Measurements from ENCODE around the gene FTH1.

The FTH1 gene

DNA sequence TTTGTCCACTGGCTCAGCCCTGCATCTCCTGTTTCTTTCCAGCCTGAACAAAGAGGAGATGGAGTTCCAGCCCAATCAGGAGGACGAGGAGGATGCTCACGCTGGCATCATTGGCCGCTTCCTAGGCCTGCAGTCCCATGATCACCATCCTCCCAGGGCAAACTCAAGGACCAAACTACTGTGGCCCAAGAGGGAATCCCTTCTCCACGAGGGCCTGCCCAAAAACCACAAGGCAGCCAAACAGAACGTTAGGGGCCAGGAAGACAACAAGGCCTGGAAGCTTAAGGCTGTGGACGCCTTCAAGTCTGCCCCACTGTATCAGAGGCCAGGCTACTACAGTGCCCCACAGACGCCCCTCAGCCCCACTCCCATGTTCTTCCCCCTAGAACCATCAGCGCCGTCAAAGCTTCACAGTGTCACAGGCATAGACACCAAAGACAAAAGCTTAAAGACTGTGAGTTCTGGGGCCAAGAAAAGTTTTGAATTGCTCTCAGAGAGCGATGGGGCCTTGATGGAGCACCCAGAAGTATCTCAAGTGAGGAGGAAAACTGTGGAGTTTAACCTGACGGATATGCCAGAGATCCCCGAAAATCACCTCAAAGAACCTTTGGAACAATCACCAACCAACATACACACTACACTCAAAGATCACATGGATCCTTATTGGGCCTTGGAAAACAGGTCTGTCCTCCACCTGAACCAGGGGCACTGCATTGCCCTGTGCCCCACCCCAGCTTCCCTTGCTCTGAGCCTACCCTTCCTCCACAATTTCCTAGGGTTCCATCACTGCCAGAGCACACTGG lies 5.0 kb downstream of the FTH1 start:
- Histone ChIP-seq H3K4me1 (ENCODE audit: control insufficient read depth, low read length) (peaks cover 32% of the 10 kb centered on the region), H3K27ac (ENCODE audit: low read depth, low read length) (no peak overlapping the region), H3K4me2 (ENCODE audit: low read length) (no peak overlapping the region), H3K9me2 (replicated peaks; ENCODE audit: control insufficient read depth, low read length) (no peaks in the 10 kb centered on the region), H3K9me3 (ENCODE audit: control insufficient read depth, insufficient read depth, low read length) (no peaks in the 10 kb centered on the region), H3K36me3 (ENCODE audit: control insufficient read depth, low read length) (peaks cover 46% of the 10 kb centered on the region), H3K4me3 (ENCODE audit: low read length) (no peak overlapping the region), H3F3A (ENCODE audit: control insufficient read depth, insufficient read depth) (peaks cover 14% of the 10 kb centered on the region), H3K79me2 (ENCODE audit: control insufficient read depth, low read length) (peaks cover 26% of the 10 kb centered on the region), H3K27me3 (ENCODE audit: control insufficient read depth, low read length) (no peaks in the 10 kb centered on the region), H4K20me1 (ENCODE audit: control insufficient read depth, insufficient read depth, low read depth, low read length) (peaks cover 37% of the 10 kb centered on the region)
- no peak for TF ChIP-seq CTCF (IDR thresholded peaks at IDR 0.05; ENCODE audit: low read depth, low read length, poor library complexity, severe bottlenecking)
- no peak for TF ChIP-seq EZH2phosphoT487 (IDR thresholded peaks at IDR 0.05; ENCODE audit: borderline replicate concordance, low read length)

- no peaks in the 10 kb centered on the region for H3K9me3 ChIP-seq (ENCODE audit: control insufficient read depth, insufficient read depth, low read length)
- H3K36me3 ChIP-seq (ENCODE audit: control insufficient read depth, low read length): peaks cover 43% of the 10 kb centered on the region
- H3K4me2 ChIP-seq (ENCODE audit: low read length): no peak overlapping the region
- H3K9me2 ChIP-seq (replicated peaks; ENCODE audit: control insufficient read depth, low read length): no peaks in the 10 kb centered on the region
- H4K20me1 ChIP-seq (ENCODE audit: control insufficient read depth, insufficient read depth, low read depth, low read length): peaks cover 34% of the 10 kb centered on the region
- H3F3A ChIP-seq (ENCODE audit: control insufficient read depth, insufficient read depth): peaks cover 14% of the 10 kb centered on the region
- no peak for TF ChIP-seq EZH2phosphoT487 (IDR thresholded peaks at IDR 0.05; ENCODE audit: borderline replicate concordance, low read length)
- no peak for TF ChIP-seq CTCF (IDR thresholded peaks at IDR 0.05; ENCODE audit: low read depth, low read length, poor library complexity, severe bottlenecking)
- H3K27ac ChIP-seq (ENCODE audit: low read depth, low read length): no peak overlapping the region
- no peaks in the 10 kb centered on the region for H3K27me3 ChIP-seq (ENCODE audit: control insufficient read depth, low read length)
- H3K4me3 ChIP-seq (ENCODE audit: low read length): no peak overlapping the region
- H3K79me2 ChIP-seq (ENCODE audit: control insufficient read depth, low read length): peaks cover 20% of the 10 kb centered on the region
- H3K4me1 ChIP-seq (ENCODE audit: control insufficient read depth, low read length): peaks cover 32% of the 10 kb centered on the region
These were observed 5.7 kb downstream of the FTH1 start for GRCh38 chr11:61961570-61962212.

GRCh38 chr11:61960532-61960931 lies 6.9 kb downstream of the FTH1 start:
- peaks cover 26% of the 10 kb centered on the region for H4K20me1 ChIP-seq (ENCODE audit: control insufficient read depth, insufficient read depth, low read depth, low read length)

More at GRCh38 chr11:61960532-61960931, 6.9 kb downstream of the FTH1 start:
- Histone ChIP-seq H3K27me3 (ENCODE audit: control insufficient read depth, low read length) (no peaks in the 10 kb centered on the region), H3K36me3 (ENCODE audit: control insufficient read depth, low read length) (peaks cover 31% of the 10 kb centered on the region), H3K9me3 (ENCODE audit: control insufficient read depth, insufficient read depth, low read length) (no peaks in the 10 kb centered on the region), H3K4me3 (ENCODE audit: low read length) (no peak overlapping the region), H3K27ac (ENCODE audit: low read depth, low read length) (no peak overlapping the region), H3F3A (ENCODE audit: control insufficient read depth, insufficient read depth) (peaks cover 12% of the 10 kb centered on the region), H3K4me2 (ENCODE audit: low read length) (no peak overlapping the region), H3K79me2 (ENCODE audit: control insufficient read depth, low read length) (peaks cover 8% of the 10 kb centered on the region), H3K4me1 (ENCODE audit: control insufficient read depth, low read length) (peaks cover 29% of the 10 kb centered on the region), H3K9me2 (replicated peaks; ENCODE audit: control insufficient read depth, low read length) (no peaks in the 10 kb centered on the region)
- TF ChIP-seq EZH2phosphoT487 (IDR thresholded peaks at IDR 0.05; ENCODE audit: borderline replicate concordance, low read length) (no peak), CTCF (IDR thresholded peaks at IDR 0.05; ENCODE audit: low read depth, low read length, poor library complexity, severe bottlenecking) (no peak)

All from DOHH2 (cell line).